HG02588 (cell line): ENCODE data around the gene NCEH1.
"Not testable (repeated sequence)": the region's sequence is repeated elsewhere in the genome, so short reads cannot be mapped to it uniquely, and the experiment has no call there.

Experiments
- ATAC-seq: cut with Tn5 transposase; IDR thresholded peaks from one replicate; pipeline ENCODE4 v1.9.1; 2021; ENCODE audit warnings: mild to moderate bottlenecking, moderate library complexity; ENCODE audit not compliant: unreplicated experiment

Gene NCEH1

GRCh38 chr3:172679599-172679998, 31.3 kb downstream of the NCEH1 start:
- ATAC-seq = no peak

DNA sequence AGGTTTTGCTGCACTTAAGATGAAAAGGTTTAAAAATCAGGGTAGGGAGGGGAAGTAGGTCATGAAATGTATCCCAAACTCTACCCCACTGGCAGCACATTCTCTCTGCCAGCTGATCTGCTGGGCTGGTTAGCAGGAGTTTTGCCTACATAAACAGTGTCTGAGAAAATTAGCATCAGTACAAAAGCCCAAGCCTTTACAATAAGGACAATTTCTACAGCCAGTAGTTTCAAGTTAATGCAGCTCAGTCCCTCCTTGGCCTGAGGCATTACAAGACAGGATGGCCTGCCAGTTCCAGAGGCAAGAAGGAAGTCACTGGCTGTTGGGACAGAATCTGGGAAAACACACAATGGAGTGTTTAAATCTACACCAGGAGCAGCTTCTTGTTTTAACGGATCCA, 32.8 kb downstream of the NCEH1 start:
- no peak for ATAC-seq

- no peak for ATAC-seq
Observed at GRCh38 chr3:172676196-172676922, 34.5 kb downstream of the NCEH1 start.

GRCh38 chr3:172675441-172676193, 35.2 kb downstream of the NCEH1 start:
- ATAC-seq = no peak

GRCh38 chr3:172673210-172673679, 37.6 kb downstream of the NCEH1 start:
- ATAC-seq = peak; percentile 86

GRCh38 chr3:172669021-172669420, 41.8 kb downstream of the NCEH1 start:
- ATAC-seq = no peak

DNA sequence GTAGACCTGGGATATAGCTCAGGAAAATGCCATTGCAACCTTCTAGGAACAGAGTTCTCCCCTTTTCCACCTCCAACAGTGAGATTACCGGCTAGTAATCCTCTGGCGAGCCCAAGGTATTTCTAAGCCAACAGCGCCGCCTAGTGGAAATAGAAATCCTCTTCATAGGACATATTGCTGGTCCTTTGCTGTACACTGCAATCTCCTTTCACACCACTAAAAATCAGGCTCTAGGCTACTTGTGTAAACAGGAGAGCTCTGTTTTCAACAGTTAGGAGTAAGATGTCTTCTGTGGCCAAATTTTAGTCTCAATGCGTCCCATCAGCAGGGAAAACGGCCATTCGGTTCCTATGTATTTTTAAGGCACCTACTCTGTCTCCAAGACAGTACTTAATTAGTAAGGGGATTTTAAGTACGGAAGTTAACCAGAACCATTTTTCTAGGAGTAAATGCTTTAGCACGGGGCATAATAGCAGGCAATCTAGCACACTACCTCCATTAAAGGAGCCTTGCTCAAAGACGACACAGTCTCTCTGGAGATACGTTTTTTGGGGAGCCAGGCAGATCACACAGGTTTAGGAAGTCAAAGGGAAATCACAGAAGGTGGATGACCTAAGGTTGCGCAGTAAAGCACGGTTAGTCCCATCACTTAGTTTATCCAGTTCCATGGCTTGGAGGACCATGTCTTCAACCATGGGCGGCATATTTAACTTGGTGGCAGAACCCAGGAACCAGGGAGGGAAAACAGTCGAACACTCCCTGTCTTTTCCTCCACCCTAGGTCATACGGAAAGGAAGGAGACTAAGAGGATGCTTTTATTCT, 43.8 kb downstream of the NCEH1 start:
- peak; percentile 94 for ATAC-seq

DNA sequence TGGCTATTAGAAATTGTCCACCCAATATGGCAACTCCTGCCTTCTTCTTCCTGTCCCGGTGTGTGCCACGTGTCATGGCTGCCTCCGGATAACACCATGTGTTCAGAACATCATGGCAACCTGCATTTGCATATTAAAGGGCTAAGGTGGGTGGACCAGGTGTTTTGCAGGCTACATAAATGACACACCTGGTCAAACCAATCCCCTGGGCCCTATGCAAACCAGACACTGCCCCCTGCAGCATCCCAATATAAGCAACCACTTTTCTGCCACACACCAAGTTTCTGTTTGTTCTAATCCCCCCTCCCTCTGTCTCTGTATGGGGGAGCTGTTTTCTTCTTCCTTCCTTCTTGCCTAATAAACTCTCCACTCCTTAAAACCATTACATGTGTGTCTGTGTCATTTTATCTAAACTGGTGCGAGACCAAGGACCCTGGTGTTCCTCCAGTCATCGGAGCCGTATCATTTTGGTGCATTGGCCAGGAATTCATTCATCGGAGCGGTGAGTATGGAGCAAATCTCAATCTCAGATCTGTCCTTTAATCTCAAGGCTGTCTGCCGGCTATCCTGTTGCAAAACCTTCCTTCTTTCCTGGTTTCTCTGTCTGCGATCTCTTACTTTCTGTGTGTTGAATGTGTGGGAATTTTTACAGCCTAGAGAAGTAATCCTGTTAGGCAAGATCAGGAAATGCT, 44.5 kb downstream of the NCEH1 start:
- ATAC-seq = no peak

GRCh38 chr3:172665510-172665909, 45.4 kb downstream of the NCEH1 start:
- ATAC-seq = not testable (repeated sequence)

- not testable (repeated sequence) for ATAC-seq
Observed at GRCh38 chr3:172660421-172660820, 50.4 kb downstream of the NCEH1 start.

DNA sequence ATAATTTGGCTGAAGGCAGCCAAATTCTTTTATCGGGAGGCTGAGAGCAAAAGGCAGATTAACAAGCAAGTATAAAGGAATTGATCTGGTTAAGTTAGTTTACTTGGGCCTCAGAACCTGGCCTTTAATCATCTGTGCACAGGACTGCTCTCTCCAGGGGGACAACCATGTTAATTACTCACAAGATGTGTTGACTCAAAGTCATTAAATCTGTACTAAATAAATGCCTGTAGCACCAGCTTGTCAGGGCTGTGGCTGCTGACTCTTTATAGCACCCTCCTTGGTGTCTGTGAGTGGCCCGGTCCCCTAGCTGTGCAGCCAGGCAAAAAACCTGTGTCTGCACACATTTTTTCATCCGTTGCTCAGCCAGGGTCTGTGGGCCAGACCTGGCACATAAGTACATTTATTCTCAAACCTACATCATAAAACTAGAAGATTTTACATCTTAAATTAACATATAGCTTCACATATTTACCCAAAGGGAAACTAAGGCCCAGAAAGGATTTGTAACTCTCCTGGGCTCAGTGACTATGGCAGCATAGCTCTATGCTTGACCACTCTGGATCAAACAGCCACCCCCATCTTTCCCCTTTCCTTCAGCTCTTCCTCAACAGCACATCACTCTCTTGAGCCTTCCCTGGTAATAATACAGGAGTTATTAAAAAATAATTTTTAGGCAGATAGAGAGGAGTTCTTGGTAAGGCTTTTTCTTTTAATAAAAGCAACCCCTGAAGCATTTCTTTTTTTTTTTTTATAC, 51.4 kb downstream of the NCEH1 start:
- no peak for ATAC-seq

GRCh38 chr3:172658344-172659245, 52.3 kb downstream of the NCEH1 start:
- ATAC-seq = no peak

- no peak for ATAC-seq
Observed at GRCh38 chr3:172656602-172657001, 54.3 kb downstream of the NCEH1 start.

DNA sequence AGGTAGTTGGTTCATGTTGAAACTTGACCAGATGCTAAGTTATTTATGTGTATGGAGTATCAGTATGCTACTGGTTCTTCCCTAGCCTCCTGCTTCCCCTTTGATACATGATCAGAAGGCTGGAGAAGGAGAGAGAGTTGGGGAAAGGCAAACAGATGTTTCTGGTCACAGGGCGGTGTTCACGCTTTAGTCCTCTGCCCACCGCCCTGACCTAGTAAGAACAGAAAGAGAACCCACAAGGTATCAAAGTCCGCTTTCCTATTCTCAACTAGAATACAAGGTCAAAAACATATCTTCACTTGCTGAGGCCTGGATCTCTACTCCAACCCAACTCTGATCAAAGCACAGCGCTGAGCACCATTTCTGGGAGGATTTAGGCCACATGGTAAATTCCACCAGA, 55.5 kb downstream of the NCEH1 start:
- ATAC-seq = no peak

GRCh38 chr3:172654470-172654869, 56.4 kb downstream of the NCEH1 start:
- no peak for ATAC-seq

DNA sequence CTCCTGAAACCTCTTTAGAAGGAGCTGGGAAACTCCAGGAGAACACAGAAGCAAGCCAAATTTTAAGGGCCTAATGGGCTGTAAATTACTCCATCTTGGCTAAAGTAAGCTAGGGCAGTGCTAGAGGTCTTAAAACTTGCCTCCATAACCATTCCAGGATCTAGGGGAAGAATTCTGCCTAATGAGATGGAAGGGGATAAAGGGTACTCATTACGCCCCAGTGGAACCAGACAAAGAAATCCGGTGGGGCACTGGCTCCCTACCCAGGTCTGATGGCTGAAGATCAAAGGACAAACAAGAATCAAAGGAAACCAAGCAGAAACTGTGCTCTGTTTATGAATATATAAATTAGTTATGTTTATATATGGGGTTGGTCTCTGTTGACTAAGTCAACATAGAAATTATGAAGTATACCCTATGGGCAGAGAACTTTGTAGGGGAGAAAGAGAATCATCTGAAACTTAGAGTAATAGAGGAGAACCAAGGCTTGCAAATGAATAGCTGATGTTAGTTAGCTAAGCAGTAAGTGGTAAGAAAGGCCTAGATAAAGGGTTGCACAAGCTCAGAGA, 57.8 kb downstream of the NCEH1 start:
- ATAC-seq = no peak

GRCh38 chr3:172651936-172652625, 58.8 kb downstream of the NCEH1 start:
- no peak for ATAC-seq

DNA sequence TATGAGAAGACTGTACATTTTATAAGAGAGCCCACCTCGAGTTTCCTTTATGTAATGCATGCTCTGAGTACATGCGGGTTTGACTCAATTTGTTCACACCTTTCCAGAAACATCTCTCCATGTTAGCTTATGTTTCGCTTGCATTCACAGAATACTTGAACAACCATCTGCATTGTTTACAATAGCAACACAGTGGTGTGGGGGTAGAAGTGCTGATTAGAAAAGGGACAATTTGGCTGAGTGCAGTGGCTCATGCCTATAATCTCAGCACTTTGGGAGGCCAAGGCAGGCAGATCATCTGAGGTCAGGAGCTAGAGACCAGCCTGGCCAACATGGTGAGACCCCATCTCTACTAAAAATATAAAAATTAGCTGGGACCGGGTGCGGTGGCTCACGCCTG, 60.9 kb downstream of the NCEH1 start:
- ATAC-seq = no peak
